ENCODE results near the gene INS. TPM values are rescaled to one million over a fixed set of nuclear protein-coding genes. Genes with fewer than 3 reads are reported as not detected.

The INS gene
- total RNA-seq, 4 donors from 2014 or later = not detected

- TF ChIP-seq POLR2A (IDR thresholded peaks at IDR 0.05) (no peak), CTCF (IDR thresholded peaks at IDR 0.05) (no peak)
- Histone ChIP-seq H3K36me3 (no peaks in the 10 kb centered on the region), H3K27ac (no peak overlapping the region), H3K4me3 (replicated peaks in 1 of 3) (no peak overlapping the region), H3K4me1 (peaks cover 7 to 20% of the 10 kb centered on the region in 2 donors), H3K27me3 (no peaks in the 10 kb centered on the region), H3K9me3 (no peaks in the 10 kb centered on the region)
- no peak for DNase-seq
- 93 to 97% methylated on average over 7 to 16 of the region's 22 CpGs for WGBS, 2 donors
- intact Hi-C loops (cut with DNase I) = loop anchor here (2.0 to 10.0 kb wide), 2 partner anchors 99 to 325 kb away; no protein-coding TSS in a partner anchor
Observed at GRCh38 chr11:2199466-2200341, 38.7 kb upstream of the INS start.

- TF ChIP-seq CTCF (IDR thresholded peaks at IDR 0.05) = no peak
- 91 to 93% methylated on average over 9 to 18 of the region's 21 CpGs for WGBS, 2 donors
- peaks cover 7 to 20% of the 10 kb centered on the region in 2 donors for H3K4me1 ChIP-seq
- H3K9me3 ChIP-seq = no peaks in the 10 kb centered on the region
- no peak overlapping the region for H3K4me3 ChIP-seq (replicated peaks in 1 of 3)
- no peaks in the 10 kb centered on the region for H3K27me3 ChIP-seq
- H3K36me3 ChIP-seq = no peaks in the 10 kb centered on the region
- no peak for DNase-seq
- intact Hi-C loops (cut with DNase I) = loop anchor here (2.0 kb wide), 1 partner anchor 100 kb away; no protein-coding TSS in a partner anchor
- no peak overlapping the region for H3K27ac ChIP-seq
Observed at GRCh38 chr11:2198621-2199365, 37.8 kb upstream of the INS start.

- DNase-seq = no peak
- Histone ChIP-seq H3K27ac (no peak overlapping the region), H3K27me3 (no peaks in the 10 kb centered on the region), H3K4me1 (peaks cover 7 to 14% of the 10 kb centered on the region in 2 donors), H3K9me3 (no peaks in the 10 kb centered on the region), H3K36me3 (no peaks in the 10 kb centered on the region), H3K4me3 (replicated peaks in 1 of 3) (no peak overlapping the region)
- WGBS, 2 donors = 88 to 90% methylated on average over 27 to 28 of the region's 28 CpGs
- intact Hi-C loops (cut with DNase I) = loop anchor here (2.0 kb wide), 2 partner anchors 101 to 223 kb away; no protein-coding TSS in a partner anchor
- TF ChIP-seq CTCF (IDR thresholded peaks at IDR 0.05) (no peak), POLR2A (IDR thresholded peaks at IDR 0.05) (no peak)
Observed at GRCh38 chr11:2197771-2198520, 36.9 kb upstream of the INS start.

GRCh38 chr11:2196970-2197770 lies 36.2 kb upstream of the INS start:
- no peak overlapping the region for H3K27ac ChIP-seq
- intact Hi-C loops (cut with DNase I) = loop anchor here (2.0 kb wide), 1 partner anchor 224 kb away; no protein-coding TSS in a partner anchor
- no peaks in the 10 kb centered on the region for H3K36me3 ChIP-seq
- H3K4me1 ChIP-seq = peaks cover 6% of the 10 kb centered on the region in 2 donors
- no peaks in the 10 kb centered on the region for H3K9me3 ChIP-seq
- WGBS, 2 donors = 30 to 36% methylated on average over 19 to 21 of the region's 23 CpGs
- no peaks in the 10 kb centered on the region for H3K27me3 ChIP-seq
- H3K4me3 ChIP-seq (replicated peaks in 1 of 3) = no peak overlapping the region
- DNase-seq = peak; percentile 81 to 84
- TF ChIP-seq CTCF (IDR thresholded peaks at IDR 0.05) (peak; percentile 43 to 96 (median 91)), POLR2A (IDR thresholded peaks at IDR 0.05) (no peak)

All from thyroid gland (tissue), 4 donors.